ENCODE results near the gene MTMR6. TPM values are rescaled to one million over a fixed set of nuclear protein-coding genes. Genes with fewer than 3 reads are reported as not detected.

Gene MTMR6
- polyA plus RNA-seq, 1 donor (not counting 4 experiments of a cell fraction or from before 2014, with no cell fraction given), result 20.3 TPM

- Histone ChIP-seq H3K4me3 (ENCODE audit: control insufficient read depth in 2 of 3, extremely low read depth in 1 of 3, insufficient read depth in 2 of 3, low read depth in 1 of 3, low read length in 3 of 3) (no peak overlapping the region), H3K9me1 (ENCODE audit: control insufficient read depth, extremely low read depth, insufficient read depth, low read length) (no peaks in the 10 kb centered on the region), H3K9me3 (ENCODE audit: control insufficient read depth, low read depth, low read length) (no peaks in the 10 kb centered on the region), H3K79me2 (ENCODE audit: control insufficient read depth, insufficient read depth, low read length) (no peaks in the 10 kb centered on the region), H2AFZ (ENCODE audit: control insufficient read depth, low read length) (no peak overlapping the region), H3K36me3 (ENCODE audit: control insufficient read depth in 2 of 2, extremely low read depth in 1 of 2, insufficient read depth in 2 of 2, low read length in 2 of 2) (peaks cover 3 to 5% of the 10 kb centered on the region in 2 experiments), H3K4me1 (ENCODE audit: control insufficient read depth, extremely low read depth, insufficient read depth, low read length) (no peaks in the 10 kb centered on the region), H4K20me1 (ENCODE audit: control insufficient read depth, extremely low read depth, insufficient read depth, low read length) (no peaks in the 10 kb centered on the region), H3K27ac (ENCODE audit: control insufficient read depth, insufficient read depth, low read length) (no peak overlapping the region), H3K9ac (ENCODE audit: control insufficient read depth, extremely low read depth, insufficient read depth, low read length) (no peak overlapping the region), H3K4me2 (ENCODE audit: control insufficient read depth, extremely low read depth, insufficient read depth, low read depth, low read length) (no peak overlapping the region), H3K27me3 (ENCODE audit: control insufficient read depth, extremely low read depth, insufficient read depth, low read length) (no peaks in the 10 kb centered on the region)
- dilution Hi-C loops (cut with MboI; ENCODE audit: extremely low pct_ligation_motif_present, low sequenced_read_pairs), result no loop called here
- FAIRE-seq, result no peak
- no peak for TF ChIP-seq EZH2 (IDR thresholded peaks at IDR 0.05; ENCODE audit: low read length)
- no peak for TF ChIP-seq CTCF (optimal IDR thresholded peaks at IDR 0.05 in 1 of 3, IDR thresholded peaks at IDR 0.05 in 1 of 3, conservative IDR thresholded peaks at IDR 0.05 in 1 of 3; ENCODE audit: extremely low read depth in 1 of 3, insufficient read depth in 2 of 3, low read length in 3 of 3)
- DNase-seq (ENCODE audit: low read depth, low spot score), result no peak
Measured at GRCh38 chr13:25262261-25262660, 25.0 kb downstream of the MTMR6 start.

GRCh38 chr13:25253702-25254101 lies 33.6 kb downstream of the MTMR6 start:
- TF ChIP-seq CTCF (optimal IDR thresholded peaks at IDR 0.05 in 1 of 3, IDR thresholded peaks at IDR 0.05 in 1 of 3, conservative IDR thresholded peaks at IDR 0.05 in 1 of 3; ENCODE audit: extremely low read depth in 1 of 3, insufficient read depth in 2 of 3, low read length in 3 of 3) (no peak), EZH2 (IDR thresholded peaks at IDR 0.05; ENCODE audit: low read length) (no peak)
- Histone ChIP-seq H3K9ac (ENCODE audit: control insufficient read depth, extremely low read depth, insufficient read depth, low read length) (no peak overlapping the region), H3K27ac (ENCODE audit: control insufficient read depth, insufficient read depth, low read length) (no peak overlapping the region), H3K79me2 (ENCODE audit: control insufficient read depth, insufficient read depth, low read length) (no peaks in the 10 kb centered on the region), H2AFZ (ENCODE audit: control insufficient read depth, low read length) (no peak overlapping the region), H3K4me2 (ENCODE audit: control insufficient read depth, extremely low read depth, insufficient read depth, low read depth, low read length) (no peak overlapping the region), H3K4me3 (ENCODE audit: control insufficient read depth in 2 of 3, extremely low read depth in 1 of 3, insufficient read depth in 2 of 3, low read depth in 1 of 3, low read length in 3 of 3) (no peak overlapping the region), H3K9me1 (ENCODE audit: control insufficient read depth, extremely low read depth, insufficient read depth, low read length) (no peaks in the 10 kb centered on the region), H3K27me3 (ENCODE audit: control insufficient read depth, extremely low read depth, insufficient read depth, low read length) (no peaks in the 10 kb centered on the region), H3K9me3 (ENCODE audit: control insufficient read depth, low read depth, low read length) (no peaks in the 10 kb centered on the region), H3K36me3 (ENCODE audit: control insufficient read depth in 2 of 2, extremely low read depth in 1 of 2, insufficient read depth in 2 of 2, low read length in 2 of 2) (peaks cover 1 to 6% of the 10 kb centered on the region in 2 experiments), H3K4me1 (ENCODE audit: control insufficient read depth, extremely low read depth, insufficient read depth, low read length) (no peaks in the 10 kb centered on the region), H4K20me1 (ENCODE audit: control insufficient read depth, extremely low read depth, insufficient read depth, low read length) (no peaks in the 10 kb centered on the region)
- DNase-seq (ENCODE audit: low read depth, low spot score), result no peak
- dilution Hi-C loops (cut with MboI; ENCODE audit: extremely low pct_ligation_motif_present, low sequenced_read_pairs), result no loop called here
- no peak for FAIRE-seq
